ENCODE data around the gene RND2. TPM values are rescaled to one million over a fixed set of nuclear protein-coding genes. Genes with fewer than 3 reads are reported as not detected.

The RND2 gene
- total and polyA plus RNA-seq, 2 of the 13 experiments (the other 11 are each of a cell fraction or from before 2014, with no cell fraction given) = 0.05 to 0.11 TPM

- TF ChIP-seq ZNF574 (CRISPR knock-in tag; IDR thresholded peaks at IDR 0.05) (peak; percentile 68; the same call in 1 of the 2 replicates), ZMAT5 (CRISPR knock-in tag; IDR thresholded peaks at IDR 0.05; ENCODE audit: borderline replicate concordance, low read depth) (no peak), ZNF567 (CRISPR knock-in tag; IDR thresholded peaks at IDR 0.05; ENCODE audit: borderline replicate concordance) (no peak), ZNF510 (CRISPR knock-in tag; IDR thresholded peaks at IDR 0.05; ENCODE audit: low read depth) (no peak), CHD4 (IDR thresholded peaks at IDR 0.05; ENCODE audit: borderline replicate concordance, low read length) (no peak; the same call in 1 of the 2 replicates), POLR2G (IDR thresholded peaks at IDR 0.05; ENCODE audit: low read depth, low read length) (peak; percentile 77), ZNF234 (CRISPR knock-in tag; conservative IDR thresholded peaks at IDR 0.05) (no peak), ZNF549 (CRISPR knock-in tag; IDR thresholded peaks at IDR 0.05) (no peak), ZEB1 (IDR thresholded peaks at IDR 0.05; ENCODE audit: insufficient replicate concordance, low read depth) (no peak), ETS1 (CRISPR knock-in tag; IDR thresholded peaks at IDR 0.05) (no peak), NR2F2 (IDR thresholded peaks at IDR 0.05; ENCODE audit: borderline replicate concordance, low read depth) (no peak), POLR2AphosphoS2 (IDR thresholded peaks at IDR 0.05; ENCODE audit: low read depth, low read length) (no peak), PTBP1 (IDR thresholded peaks at IDR 0.05; ENCODE audit: low read depth, low read length, poor library complexity, severe bottlenecking) (no peak), ZNF644 (CRISPR knock-in tag; IDR thresholded peaks at IDR 0.05; ENCODE audit: low read depth) (no peak), ETV5 (CRISPR knock-in tag; IDR thresholded peaks at IDR 0.05; ENCODE audit: borderline replicate concordance) (0 out of 2 replicates have a peak, but pooled peaks have one; percentile 4), ZNF879 (CRISPR knock-in tag; IDR thresholded peaks at IDR 0.05) (no peak), PCBP2 (optimal IDR thresholded peaks at IDR 0.05; ENCODE audit: low read depth, low read length, poor library complexity, severe bottlenecking) (no peak), CC2D1A (CRISPR knock-in tag; IDR thresholded peaks at IDR 0.05) (no peak)
- TF ChIP-seq, protein P1, sequence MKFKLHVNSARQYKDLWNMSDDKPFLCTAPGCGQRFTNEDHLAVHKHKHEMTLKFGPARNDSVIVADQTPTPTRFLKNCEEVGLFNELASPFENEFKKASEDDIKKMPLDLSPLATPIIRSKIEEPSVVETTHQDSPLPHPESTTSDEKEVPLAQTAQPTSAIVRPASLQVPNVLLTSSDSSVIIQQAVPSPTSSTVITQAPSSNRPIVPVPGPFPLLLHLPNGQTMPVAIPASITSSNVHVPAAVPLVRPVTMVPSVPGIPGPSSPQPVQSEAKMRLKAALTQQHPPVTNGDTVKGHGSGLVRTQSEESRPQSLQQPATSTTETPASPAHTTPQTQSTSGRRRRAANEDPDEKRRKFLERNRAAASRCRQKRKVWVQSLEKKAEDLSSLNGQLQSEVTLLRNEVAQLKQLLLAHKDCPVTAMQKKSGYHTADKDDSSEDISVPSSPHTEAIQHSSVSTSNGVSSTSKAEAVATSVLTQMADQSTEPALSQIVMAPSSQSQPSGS (CRISPR knock-in tag; IDR thresholded peaks at IDR 0.05) = no peak; the same call in 1 of the 2 replicates
- TF ChIP-seq, protein P2, sequence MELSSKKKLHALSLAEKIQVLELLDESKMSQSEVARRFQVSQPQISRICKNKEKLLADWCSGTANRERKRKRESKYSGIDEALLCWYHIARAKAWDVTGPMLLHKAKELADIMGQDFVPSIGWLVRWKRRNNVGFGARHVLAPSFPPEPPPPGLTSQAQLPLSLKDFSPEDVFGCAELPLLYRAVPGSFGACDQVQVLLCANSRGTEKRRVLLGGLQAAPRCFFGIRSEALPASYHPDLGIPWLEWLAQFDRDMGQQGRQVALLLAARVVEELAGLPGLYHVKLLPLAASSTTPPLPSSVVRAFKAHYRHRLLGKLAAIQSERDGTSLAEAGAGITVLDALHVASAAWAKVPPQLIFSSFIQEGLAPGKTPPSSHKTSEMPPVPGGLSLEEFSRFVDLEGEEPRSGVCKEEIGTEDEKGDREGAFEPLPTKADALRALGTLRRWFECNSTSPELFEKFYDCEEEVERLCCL (CRISPR knock-in tag; IDR thresholded peaks at IDR 0.05; ENCODE audit: borderline replicate concordance) = no peak
- TF ChIP-seq, protein P3, sequence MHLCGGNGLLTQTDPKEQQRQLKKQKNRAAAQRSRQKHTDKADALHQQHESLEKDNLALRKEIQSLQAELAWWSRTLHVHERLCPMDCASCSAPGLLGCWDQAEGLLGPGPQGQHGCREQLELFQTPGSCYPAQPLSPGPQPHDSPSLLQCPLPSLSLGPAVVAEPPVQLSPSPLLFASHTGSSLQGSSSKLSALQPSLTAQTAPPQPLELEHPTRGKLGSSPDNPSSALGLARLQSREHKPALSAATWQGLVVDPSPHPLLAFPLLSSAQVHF (CRISPR knock-in tag; IDR thresholded peaks at IDR 0.05) = no peak
Measured at GRCh38 chr17:43006639-43007551, 18.1 kb upstream of the RND2 start, which contains the start of gene IFI35 (continued).

Measured in HepG2 (cell line).